AG04450 (cell line): ENCODE measurements around the gene CHRNB4. TPM values are rescaled to one million over a fixed set of nuclear protein-coding genes. Genes with fewer than 3 reads are reported as not detected.

Experiments used
- CTCF ChIA-PET: fragments of 300-600, 350-600 bp; formaldehyde crosslinking; extraction: SDS; loops from one replicate; lab custom pipeline; 2022; ENCODE audit warnings: antibody characterized with exemption, inconsistent platforms; lab: Charles Lee
- POLR2A ChIA-PET: fragments of 350-600 bp; formaldehyde crosslinking; extraction: SDS; loops from one replicate; lab custom pipeline; 2021; ENCODE audit warnings: antibody characterized with exemption, inconsistent platforms; lab: Yijun Ruan, JAX
- DNase-seq: peaks from one replicate; pipeline ENCODE4 v3.0.0-alpha.2; 2011; ENCODE audit warnings: low read depth, low spot score
- H3K27ac ChIP-seq: one replicate; pipeline ENCODE4 v1.5.1; 2012; ENCODE audit warnings: low read depth, low read length, control low read depth
- H3K27me3 ChIP-seq: one replicate; pipeline ENCODE4 v1.6.0; 2012; ENCODE audit warnings: low read length; ENCODE audit not compliant: control insufficient read depth, insufficient read depth
- H3K4me3 ChIP-seq: 2 replicates; pipeline ENCODE4 v1.5.1; 2011; ENCODE audit warnings: mild to moderate bottlenecking, low read depth, low read length, control low read depth
- H3K9me3 ChIP-seq: 2 replicates; pipeline ENCODE4 v1.5.1; 2012; ENCODE audit warnings: low read length; ENCODE audit not compliant: control insufficient read depth, insufficient read depth
- CTCF ChIP-seq: IDR thresholded peaks from 2 replicates; pipeline ENCODE4 v1.5.1; 2011; ENCODE audit warnings: low read depth, low read length, control low read depth, inconsistent platforms
- polyA plus RNA-seq: library from polyadenylated mRNA; depleted of rRNA; stranded (reverse); fragments of >200 nt; gene quantifications from 2 replicates; pipeline ENCODE4 v1.2.3, GENCODE V29; 2011

Gene CHRNB4
- polyA plus RNA-seq, 1 experiment = not detected

GRCh38 chr15:78618064-78618463, 22.9 kb downstream of the CHRNB4 start:
- no peaks in the 10 kb centered on the region for H3K9me3 ChIP-seq
- ChIA-PET POLR2A (no interaction called here), CTCF (interaction anchor here (2.8 kb wide), 1 partner anchor 92 kb away, joined by 19 read pairs; no protein-coding TSS in a partner anchor)
- DNase-seq = no peak
- peaks cover 27% of the 10 kb centered on the region for H3K27me3 ChIP-seq
- no peak overlapping the region for H3K27ac ChIP-seq
- TF ChIP-seq CTCF = no peak
- H3K4me3 ChIP-seq = no peak overlapping the region

GRCh38 chr15:78617516-78617915, 23.5 kb downstream of the CHRNB4 start:
- ChIA-PET CTCF (interaction anchor here (2.8 kb wide), 1 partner anchor 92 kb away, joined by 19 read pairs; no protein-coding TSS in a partner anchor), POLR2A (no interaction called here)
- DNase-seq = no peak
- Histone ChIP-seq H3K9me3 (no peaks in the 10 kb centered on the region), H3K27me3 (peaks cover 22% of the 10 kb centered on the region), H3K27ac (no peak overlapping the region), H3K4me3 (no peak overlapping the region)
- no peak for TF ChIP-seq CTCF

GRCh38 chr15:78617076-78617475, 23.9 kb downstream of the CHRNB4 start:
- Histone ChIP-seq H3K27me3 (peaks cover 20% of the 10 kb centered on the region), H3K4me3 (no peak overlapping the region), H3K27ac (no peak overlapping the region), H3K9me3 (no peaks in the 10 kb centered on the region)
- no peak for TF ChIP-seq CTCF
- POLR2A ChIA-PET = no interaction called here
- CTCF ChIA-PET = no interaction called here
- DNase-seq = no peak

- CTCF ChIA-PET = interaction anchor here (0.8 to 1.5 kb wide), 2 partner anchors 23 to 93 kb away, joined by 3 to 4 read pairs; no protein-coding TSS in a partner anchor
- POLR2A ChIA-PET = no interaction called here
- H3K9me3 ChIP-seq = no peaks in the 10 kb centered on the region
- no peak for DNase-seq
- TF ChIP-seq CTCF = no peak
- peaks cover 20% of the 10 kb centered on the region for H3K27me3 ChIP-seq
- H3K27ac ChIP-seq = no peak overlapping the region
- H3K4me3 ChIP-seq = no peak overlapping the region
Measured at GRCh38 chr15:78616506-78616905, 24.5 kb downstream of the CHRNB4 start.

GRCh38 chr15:78615151-78615589, 25.8 kb downstream of the CHRNB4 start:
- CTCF ChIA-PET = interaction anchor here (0.8 to 1.6 kb wide), 5 partner anchors 11 to 569 kb away, joined by 3 to 12 read pairs (median 4); no protein-coding TSS in a partner anchor
- peaks cover 17% of the 10 kb centered on the region for H3K27me3 ChIP-seq
- H3K4me3 ChIP-seq = no peak overlapping the region
- no peak for DNase-seq
- POLR2A ChIA-PET = interaction anchor here (0.7 kb wide), 1 partner anchor 139 kb away, joined by 4 read pairs; no protein-coding TSS in a partner anchor
- H3K9me3 ChIP-seq = no peaks in the 10 kb centered on the region
- TF ChIP-seq CTCF = no peak
- H3K27ac ChIP-seq = no peak overlapping the region
